HG03097 (cell line): ENCODE data around the gene SOHLH2.

ENCODE experiments used
- ATAC-seq: cut with Tn5 transposase; IDR thresholded peaks from one replicate; pipeline ENCODE4 v1.9.1; 2021; ENCODE audit not compliant: unreplicated experiment, low FRiP score

The SOHLH2 gene

DNA sequence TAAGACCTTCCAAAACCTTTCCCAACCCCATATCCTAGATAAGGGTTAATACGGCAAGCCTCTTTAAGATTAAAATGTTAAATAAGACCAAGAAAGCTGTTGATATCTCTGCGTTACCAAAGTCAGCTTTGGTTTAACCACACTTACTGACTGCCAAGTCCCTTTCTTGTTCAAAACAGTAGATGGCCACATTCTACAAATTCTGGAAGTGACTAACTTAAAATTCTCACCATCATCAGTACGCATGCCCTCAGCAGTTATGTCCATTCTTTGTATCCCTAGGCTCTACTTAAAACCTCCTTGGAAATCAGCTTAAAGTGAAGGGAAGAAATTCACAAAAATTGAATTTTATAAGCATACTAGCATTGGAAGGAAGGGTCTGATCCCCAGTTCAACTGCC is 23.6 kb downstream of the SOHLH2 start:
- no peak for ATAC-seq

DNA sequence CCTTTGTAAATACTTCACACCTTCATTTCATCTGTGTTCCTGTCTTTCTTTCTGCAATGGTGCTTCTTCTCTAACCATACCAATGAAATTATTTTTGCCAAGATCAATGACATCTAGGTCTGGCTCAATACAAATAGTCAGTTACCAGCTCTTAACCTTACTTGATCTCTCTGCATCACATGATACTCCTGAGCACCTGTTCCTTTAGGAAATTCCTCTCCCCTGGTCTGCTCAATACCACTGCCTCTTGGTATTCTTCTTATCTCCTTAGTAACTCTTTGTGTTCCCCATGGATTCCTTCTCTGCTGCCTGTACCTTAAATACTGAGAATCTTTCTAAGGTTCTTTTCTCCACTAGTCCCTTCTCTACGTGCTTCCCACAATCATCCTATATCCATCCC is 25.9 kb downstream of the SOHLH2 start:
- ATAC-seq = no peak

DNA sequence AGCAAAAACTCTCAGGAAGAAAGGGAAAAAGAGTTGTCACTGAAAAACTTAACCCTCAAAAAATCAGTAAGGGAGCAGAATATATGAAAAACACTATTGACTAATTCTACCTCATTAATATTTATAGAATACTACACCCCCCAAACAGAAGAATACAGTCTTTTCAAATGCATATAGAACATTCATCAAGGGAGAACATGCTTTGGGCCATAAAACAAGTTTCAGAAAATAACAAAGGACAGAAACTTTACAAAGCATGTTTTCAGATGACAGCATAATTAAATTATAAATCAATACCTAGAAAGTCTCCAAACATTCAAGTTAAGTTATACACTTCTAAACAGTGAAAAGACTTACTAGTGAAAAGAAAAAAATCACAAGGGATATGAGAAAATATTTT is 30.5 kb downstream of the SOHLH2 start:
- no peak for ATAC-seq

DNA sequence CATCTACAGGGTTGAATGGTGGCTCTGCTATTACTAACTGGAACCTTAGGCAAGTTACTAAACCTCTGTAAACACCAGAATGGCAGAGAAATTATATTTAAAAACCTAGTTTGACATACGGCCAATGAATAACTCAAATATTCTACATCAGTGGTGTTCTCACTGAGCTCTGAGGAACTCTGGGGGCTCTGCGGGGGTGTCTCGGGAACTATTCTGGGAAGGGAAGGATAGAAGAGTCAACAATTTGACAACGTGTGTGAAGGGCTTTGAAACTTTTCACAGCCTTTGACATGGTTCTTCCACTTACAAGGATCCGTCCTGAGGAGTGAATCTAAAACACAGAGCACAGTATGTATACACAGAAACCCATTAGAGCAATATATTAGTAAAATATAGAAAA is 38.7 kb downstream of the SOHLH2 start:
- no peak for ATAC-seq

DNA sequence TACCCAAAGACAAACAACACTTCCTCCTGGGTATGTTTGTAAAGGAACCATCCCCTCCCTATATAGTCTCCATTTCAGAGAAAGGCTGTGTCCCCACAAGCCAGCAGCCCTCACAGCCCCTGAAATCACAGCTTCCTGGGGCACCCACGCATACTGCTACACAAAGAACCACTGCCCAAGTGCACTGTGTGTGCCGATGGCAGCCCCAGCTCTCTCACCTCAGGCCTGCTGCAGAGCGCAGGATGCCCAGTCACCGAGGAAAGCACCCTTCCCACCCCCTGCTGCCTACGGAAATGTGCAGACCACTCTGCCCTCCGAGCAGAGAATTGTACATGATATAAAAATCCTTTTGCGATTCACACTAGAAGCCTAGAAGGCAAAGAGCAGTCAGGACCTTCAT is 39.4 kb downstream of the SOHLH2 start:
- ATAC-seq = no peak

DNA sequence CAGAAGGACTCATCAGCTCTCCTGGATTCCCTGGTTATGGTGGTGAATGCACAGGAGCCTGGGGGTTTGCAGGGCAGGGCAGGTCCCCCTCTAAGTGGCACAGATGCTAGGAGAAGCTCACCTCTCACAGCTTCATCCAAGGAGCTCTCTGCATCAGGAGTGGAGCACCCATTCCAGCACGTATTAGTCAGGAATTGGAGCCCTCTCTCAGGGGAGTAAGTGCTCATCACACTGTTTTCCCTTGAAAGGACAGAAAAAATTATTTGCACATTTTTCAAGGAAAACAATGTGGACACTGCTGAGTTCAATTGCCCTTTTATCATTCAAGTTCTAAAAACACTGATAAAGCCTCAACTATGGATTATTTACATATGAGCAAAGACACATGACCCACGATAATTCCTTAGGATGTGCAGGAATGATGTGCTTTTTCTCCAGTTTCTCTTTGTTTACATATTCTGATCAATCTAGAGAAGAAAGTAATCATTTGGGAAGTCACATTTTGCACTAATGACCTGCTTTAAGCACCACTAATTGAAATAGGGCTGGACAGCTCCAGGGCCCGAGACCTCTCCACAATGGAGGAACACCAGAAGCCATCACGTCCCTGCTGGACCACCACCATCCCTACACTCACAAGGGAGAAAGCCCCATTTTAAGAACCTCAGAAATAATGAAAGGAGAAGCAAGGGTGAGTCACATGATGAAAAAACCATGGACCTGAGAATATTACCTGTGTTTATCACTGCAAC is 40.6 kb downstream of the SOHLH2 start:
- no peak for ATAC-seq

DNA sequence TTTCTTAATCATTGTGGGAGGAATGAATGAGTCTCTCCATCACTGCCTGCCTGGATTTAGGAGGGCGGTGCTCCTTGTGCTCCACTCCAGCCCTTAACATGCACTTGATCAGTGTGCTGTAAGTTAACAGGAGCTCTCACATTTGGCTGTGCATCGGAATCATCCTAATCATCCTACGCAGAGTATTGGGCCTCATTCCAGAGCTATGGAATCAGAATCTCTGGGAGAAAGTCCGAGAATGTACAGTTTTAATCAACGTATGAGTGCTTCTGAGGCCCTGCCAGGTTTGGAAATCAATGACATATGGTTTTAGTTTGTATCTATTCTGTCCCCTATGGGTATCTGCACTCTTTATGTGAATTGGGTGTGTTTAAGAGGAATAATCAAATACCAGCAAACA is 48.3 kb downstream of the SOHLH2 start:
- no peak for ATAC-seq

DNA sequence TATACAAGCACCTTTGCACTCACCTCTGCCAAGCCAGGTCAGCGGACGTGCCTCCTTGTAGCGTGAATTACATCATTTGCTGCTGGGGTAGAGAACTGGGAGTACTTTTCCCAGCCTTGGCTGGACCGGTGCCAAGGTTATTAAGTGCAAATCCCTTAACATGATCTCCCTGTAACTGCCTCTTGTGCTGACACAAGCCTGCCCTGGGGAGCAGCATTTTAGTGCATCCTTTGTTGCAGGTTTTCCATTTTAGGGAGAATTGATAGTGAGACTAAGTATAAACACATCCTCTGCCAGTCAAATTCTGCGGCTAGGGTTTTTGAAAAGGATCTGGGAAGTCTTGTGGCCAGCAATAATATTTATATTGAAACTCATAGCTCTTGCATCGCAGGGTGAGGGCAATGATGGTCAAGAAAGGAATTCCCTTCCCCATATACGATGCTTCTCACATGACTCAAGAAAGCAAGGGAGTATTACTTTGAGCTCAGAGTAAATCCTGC is 50.5 kb downstream of the SOHLH2 start:
- ATAC-seq = no peak

DNA sequence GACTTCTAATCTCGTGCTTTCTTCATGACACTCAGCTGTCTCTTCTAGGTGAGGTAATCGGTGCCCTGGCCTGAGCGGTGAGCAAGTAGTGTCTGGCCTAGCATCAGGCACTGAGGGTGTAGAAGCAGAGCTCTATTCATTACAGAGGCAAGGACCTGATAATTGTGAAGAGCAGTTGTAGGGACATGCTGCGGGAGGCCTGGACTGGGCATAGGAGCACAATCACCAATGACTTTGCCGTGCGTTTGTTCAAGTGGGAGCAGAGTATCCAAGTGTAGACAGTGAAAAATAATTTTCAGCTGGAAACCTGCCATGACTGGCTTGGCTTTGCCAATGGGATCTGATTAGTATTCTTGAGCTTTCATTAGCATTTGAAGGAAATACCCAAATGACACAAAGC is 51.1 kb downstream of the SOHLH2 start:
- ATAC-seq = no peak

DNA sequence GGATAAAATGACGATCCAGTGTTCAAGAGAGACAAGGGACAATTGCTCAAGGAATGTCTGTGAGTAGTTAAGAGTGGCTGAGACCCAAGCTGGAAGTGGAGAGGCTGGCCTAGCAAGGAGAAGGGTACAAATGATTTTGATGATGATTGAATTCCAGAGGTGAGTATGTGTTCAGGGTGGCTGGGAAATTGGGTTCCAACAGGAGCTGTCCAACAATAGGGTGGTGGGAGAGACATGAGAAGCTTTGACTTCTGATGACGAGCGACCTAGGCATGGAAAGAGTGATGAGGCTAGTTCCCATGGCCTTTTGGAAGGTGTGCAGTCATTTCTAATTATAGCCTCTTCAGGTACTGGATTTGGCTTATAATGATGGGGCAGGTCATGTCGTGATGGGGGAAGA is 54.1 kb downstream of the SOHLH2 start:
- no peak for ATAC-seq

DNA sequence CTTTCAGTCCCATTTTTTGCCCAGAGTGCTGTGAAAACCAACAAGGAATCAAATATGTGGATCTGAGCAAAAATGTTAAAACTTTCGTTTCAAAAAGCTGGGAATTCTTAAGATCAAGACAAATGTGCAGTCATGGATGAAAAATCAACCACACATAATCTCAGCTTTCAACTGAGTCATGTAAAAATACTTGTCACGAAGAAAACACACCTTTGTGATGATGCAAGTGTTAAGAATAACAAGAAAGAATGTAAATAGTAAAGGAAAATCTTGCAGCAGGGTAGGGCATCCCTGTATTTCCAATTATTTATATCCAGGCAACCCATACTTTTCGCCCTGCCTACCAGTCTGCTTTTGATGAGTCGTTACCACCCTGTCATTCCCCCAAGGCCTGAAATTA is 55.7 kb downstream of the SOHLH2 start:
- no peak for ATAC-seq

DNA sequence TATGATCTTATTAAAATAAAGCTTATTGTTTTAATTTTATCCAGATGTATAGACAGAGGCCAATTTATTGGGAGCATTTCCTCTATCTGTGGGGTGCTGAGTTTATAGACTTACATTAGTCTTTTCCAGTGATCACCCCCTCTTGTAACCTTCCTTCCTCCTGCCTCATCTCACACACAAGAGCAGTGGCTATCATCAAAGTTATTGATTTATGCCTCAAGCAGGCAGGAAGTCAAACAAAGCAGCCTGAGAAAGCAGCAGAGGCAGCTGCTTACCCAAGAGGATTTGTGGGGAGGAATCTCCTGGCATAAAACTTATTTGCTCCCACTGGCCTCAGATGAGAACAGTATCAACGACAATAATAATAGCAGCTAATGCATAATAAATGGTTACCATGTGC is 56.9 kb downstream of the SOHLH2 start:
- ATAC-seq = no peak

DNA sequence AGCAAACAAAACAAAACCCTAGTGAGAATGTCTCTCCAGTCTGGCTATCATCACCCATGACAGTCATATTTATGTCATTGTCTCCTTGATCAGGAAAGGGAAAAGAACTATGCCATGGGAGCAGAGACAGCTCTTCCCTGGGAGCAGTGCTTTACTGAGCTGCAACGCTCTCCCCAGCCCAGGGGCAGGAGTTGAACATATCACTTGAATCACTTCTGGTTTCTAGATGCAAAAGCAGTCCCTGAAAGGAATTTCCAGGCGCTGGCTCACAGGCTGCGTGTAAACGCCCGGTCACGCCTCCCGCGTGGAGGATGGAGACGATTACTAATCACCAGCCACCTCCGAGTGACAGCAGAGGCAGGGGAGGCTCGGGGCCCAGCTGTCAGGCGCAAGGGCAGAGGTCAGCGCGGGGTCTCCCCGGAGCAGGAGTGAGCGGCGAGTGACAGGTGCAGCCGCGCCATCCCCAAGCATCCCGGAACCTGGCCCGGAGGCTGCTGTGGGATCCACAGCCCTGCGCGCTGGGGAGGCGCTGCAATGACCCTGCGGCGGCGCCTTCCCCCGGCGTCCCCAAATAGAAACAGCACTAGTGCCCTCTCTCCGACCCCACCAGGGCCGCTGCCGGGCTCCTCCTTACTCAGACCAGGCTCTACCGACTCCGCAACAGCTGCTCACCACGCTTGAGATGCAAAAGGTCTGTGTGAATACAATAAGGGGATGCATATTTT is 59.6 kb downstream of the SOHLH2 start:
- ATAC-seq = no peak

DNA sequence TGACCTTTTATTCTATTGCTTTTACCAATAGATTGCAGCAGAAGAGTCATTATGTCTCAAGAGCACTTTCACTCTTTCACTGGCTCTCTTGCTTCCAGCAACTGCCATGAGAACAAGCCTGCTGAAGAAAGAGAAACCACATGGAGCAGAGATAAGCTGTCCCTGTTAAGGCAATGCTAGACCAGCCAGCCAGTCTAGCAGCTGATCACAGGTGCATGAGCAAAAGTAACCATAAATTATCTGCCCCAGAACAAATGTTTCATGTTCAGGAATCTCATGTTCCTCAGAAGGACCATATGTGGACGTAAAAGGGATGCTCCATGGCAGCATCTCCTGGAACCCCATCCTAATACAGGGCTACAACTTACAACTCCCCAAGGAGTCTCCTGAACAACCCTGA is 62.8 kb downstream of the SOHLH2 start:
- ATAC-seq = no peak

DNA sequence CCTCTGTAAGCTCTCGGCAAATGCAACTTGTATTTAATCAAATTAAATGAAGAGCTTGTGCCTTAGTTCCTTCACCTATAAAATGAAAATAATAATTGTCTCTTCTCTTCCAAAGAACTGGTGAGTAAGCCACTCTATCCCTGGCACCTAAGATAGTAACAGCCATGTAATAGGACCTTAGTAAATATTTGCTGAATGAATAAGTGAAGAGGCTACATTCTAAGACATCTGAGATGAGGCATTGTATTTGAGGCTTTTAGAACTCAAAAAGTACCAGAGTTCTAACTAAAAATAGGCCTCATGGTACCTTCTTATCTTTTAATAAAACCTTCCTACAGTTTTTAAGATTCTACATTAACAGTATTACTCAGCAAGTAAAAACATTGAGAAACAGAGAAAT is 65.9 kb downstream of the SOHLH2 start:
- ATAC-seq = no peak

DNA sequence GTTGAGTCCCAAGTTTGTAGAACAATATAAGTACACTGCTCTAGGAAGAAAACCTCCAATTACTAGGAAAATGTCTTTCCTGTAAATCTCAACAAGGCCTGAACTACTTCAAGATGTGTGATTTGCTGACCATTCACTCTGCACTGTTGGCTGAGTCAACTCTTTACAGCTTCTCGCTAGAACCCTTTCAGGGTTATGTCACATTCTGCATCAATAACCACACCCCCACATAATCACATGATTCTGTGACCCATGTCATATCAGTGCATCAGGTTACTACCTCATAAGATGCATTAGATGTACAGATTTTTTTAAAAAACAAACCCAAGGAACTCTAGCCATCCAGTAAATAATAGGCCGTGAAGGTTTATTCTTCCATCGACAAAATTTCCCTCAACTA is 67.0 kb downstream of the SOHLH2 start:
- ATAC-seq = no peak

DNA sequence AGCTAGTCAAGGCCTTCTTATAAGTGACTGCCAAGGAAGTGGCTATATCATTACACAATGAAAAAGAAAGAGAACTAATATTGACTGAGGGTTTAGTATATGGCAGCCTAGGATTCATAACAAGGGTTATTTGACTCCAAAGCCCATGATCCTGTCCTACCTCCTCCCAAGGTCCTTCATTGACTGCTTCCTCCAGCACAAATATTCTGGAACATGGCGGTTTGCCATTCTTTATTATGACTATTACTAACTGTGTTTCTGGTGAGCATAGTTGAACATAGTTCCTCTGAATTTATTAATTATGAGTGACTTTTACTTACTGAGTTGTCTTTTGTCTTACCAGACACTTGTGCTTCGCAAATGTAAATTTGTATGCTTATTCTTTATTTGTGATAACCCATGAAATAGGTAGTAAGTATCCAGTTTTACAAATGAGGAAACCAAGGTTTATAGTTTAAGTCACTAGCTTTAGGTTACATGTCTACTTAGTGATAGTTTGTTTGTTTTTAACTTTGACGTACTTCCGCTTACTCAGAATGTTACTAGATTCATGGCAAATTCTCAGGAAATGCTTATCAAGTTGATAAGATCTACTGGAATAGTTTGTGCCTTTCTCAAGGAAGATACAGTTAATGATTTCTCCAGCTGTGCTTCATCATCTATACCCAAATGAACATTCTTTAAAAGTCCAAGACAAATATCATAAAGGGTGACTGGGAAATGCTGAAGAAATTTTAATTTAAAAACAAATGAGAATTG is 67.7 kb downstream of the SOHLH2 start:
- no peak for ATAC-seq

DNA sequence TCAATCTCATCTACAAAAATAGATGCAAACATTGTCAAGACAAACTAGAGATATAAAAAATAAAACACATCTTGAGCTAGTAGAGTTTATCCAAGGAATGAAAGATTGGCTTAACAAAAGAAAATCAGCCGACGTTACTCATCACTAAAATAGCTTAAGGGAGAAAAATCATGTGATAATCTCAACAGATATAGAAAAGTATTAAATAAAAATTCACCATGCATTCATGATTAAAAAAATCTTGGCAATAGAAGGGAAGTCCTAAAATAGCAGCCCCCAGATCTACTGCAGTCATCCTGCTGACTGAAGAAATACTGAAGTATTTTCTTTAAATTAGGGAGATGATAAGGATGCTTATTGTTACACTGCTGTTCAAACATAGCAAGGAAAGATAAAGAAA is 70.6 kb downstream of the SOHLH2 start:
- ATAC-seq = no peak

DNA sequence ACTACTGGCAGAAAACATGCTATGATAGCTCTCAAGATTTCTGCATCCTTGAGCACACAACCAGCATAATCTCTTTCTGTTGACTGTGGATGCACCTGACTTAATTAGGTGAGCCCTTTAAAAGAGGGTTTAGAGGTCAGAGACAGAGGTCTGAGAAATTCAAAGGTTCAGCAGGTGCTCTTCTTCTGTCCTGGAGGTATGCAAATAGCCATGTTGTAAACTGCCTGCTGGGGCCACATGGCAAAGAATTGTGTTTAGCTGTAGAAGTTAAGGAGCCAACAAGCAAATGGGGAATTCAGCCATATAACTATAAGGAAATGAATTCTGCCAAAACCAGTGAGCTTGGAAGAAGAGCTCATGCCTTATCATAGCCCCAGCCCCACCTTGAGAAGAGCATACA is 71.6 kb downstream of the SOHLH2 start:
- ATAC-seq = no peak

DNA sequence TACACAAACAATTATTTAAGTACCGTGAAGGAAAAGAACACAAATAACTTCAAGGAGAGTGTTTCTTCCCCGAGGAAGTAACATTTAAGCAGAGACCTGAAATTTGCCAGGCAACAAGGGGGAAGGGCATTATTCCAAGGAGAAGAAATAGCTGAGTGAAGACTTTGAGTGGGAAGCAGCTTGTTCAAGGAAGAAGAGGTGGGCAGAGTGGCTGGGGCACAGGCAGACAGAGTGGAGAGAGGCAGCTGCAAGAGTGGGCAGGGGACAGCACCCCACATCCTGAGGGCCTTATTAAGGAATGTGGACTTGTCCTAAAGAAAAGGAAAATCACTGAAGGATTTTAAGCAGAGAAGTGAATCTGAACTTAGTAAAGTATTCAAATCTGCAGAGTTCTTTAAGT is 78.5 kb downstream of the SOHLH2 start:
- ATAC-seq = no peak

DNA sequence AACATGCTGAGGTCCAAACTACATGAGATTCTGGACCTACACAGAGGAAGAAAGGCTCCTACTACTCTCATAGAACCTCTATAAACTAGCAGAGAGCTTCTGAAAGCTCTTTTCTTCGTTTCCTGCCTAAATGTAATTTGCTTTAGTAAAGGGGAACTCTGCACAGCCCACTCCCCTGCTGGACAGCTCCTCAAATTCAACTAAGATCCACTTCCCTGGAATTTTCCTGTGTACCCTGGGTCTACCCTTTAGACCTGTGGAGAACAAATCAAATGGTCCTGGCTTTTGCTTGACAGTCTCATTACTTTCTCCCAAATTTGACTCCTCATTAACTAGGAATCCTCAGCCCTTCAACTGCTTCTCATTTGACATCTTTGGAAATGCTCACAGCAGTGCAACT is 79.7 kb downstream of the SOHLH2 start:
- no peak for ATAC-seq
